Activated T-helper 17 cell treated with anti-CD3 and anti-CD28 coated beads, Interleukin-2, amount 50 U/mL, for 72 hours (primary cell): Measurements from ENCODE around the gene ZNF366. TPM values are rescaled to one million over a fixed set of nuclear protein-coding genes. Genes with fewer than 3 reads are reported as not detected.

Experiments
- ATAC-seq: fragments of 150-1000 bp; cut with Tn5 transposase; replicated peaks from 2 replicates; pipeline ENCODE4 v1.10.0; 2021; ENCODE audit warnings: mild to moderate bottlenecking, moderate library complexity
- H3K27ac Mint-ChIP-seq: one replicate; pipeline ENCODE4 v1.8.0; 2022; ENCODE audit warnings: mixed read lengths
- H3K27me3 Mint-ChIP-seq: one replicate; pipeline ENCODE4 v1.8.0; 2022; ENCODE audit warnings: mixed read lengths
- H3K36me3 Mint-ChIP-seq: one replicate; pipeline ENCODE4 v1.8.0; 2022; ENCODE audit warnings: low read depth, mild to moderate bottlenecking, mixed read lengths
- H3K4me1 Mint-ChIP-seq: one replicate; pipeline ENCODE4 v1.8.0; 2022; ENCODE audit warnings: mixed read lengths
- H3K4me3 Mint-ChIP-seq: one replicate; pipeline ENCODE4 v1.8.0; 2022; ENCODE audit warnings: mild to moderate bottlenecking, mixed read lengths
- H3K9me3 Mint-ChIP-seq: one replicate; pipeline ENCODE4 v1.8.0; 2022; ENCODE audit warnings: mixed read lengths
- total RNA-seq, 2 donors: library from RNA; stranded (reverse); gene quantifications; one replicate each; pipeline ENCODE4 v1.2.3, GENCODE V29; 2022

Gene ZNF366
- total RNA-seq, 2 donors from 2014 or later = not detected

- H3K9me3 Mint-ChIP-seq = peaks cover 4% of the 10 kb centered on the region
- no peak overlapping the region for H3K4me3 Mint-ChIP-seq
- H3K27ac Mint-ChIP-seq = no peak overlapping the region
- H3K27me3 Mint-ChIP-seq = peaks cover 15% of the 10 kb centered on the region
- H3K36me3 Mint-ChIP-seq = no peaks in the 10 kb centered on the region
- ATAC-seq = no peak
- no peaks in the 10 kb centered on the region for H3K4me1 Mint-ChIP-seq
These were observed 30.0 kb upstream of the ZNF366 start for GRCh38 chr5:72537166-72537565.

GRCh38 chr5:72531496-72532190 is 24.4 kb upstream of the ZNF366 start:
- no peak overlapping the region for H3K4me3 Mint-ChIP-seq
- ATAC-seq = no peak
- H3K36me3 Mint-ChIP-seq = no peaks in the 10 kb centered on the region
- peaks cover 4% of the 10 kb centered on the region for H3K9me3 Mint-ChIP-seq
- no peaks in the 10 kb centered on the region for H3K4me1 Mint-ChIP-seq
- H3K27me3 Mint-ChIP-seq = peaks cover 33% of the 10 kb centered on the region
- H3K27ac Mint-ChIP-seq = no peak overlapping the region

GRCh38 chr5:72530196-72530595 is 23.0 kb upstream of the ZNF366 start:
- H3K4me3 Mint-ChIP-seq = no peak overlapping the region
- ATAC-seq = no peak

GRCh38 chr5:72529383-72529782 is 22.2 kb upstream of the ZNF366 start:
- ATAC-seq = no peak
- H3K36me3 Mint-ChIP-seq = no peaks in the 10 kb centered on the region
- H3K4me1 Mint-ChIP-seq = no peaks in the 10 kb centered on the region
- peaks cover 29% of the 10 kb centered on the region for H3K27me3 Mint-ChIP-seq
- no peak overlapping the region for H3K27ac Mint-ChIP-seq
- peaks cover 4% of the 10 kb centered on the region for H3K9me3 Mint-ChIP-seq
- H3K4me3 Mint-ChIP-seq = no peak overlapping the region

More at GRCh38 chr5:72530196-72530595, 23.0 kb upstream of the ZNF366 start:
- no peaks in the 10 kb centered on the region for H3K36me3 Mint-ChIP-seq
- H3K27me3 Mint-ChIP-seq = peaks cover 29% of the 10 kb centered on the region
- H3K27ac Mint-ChIP-seq = no peak overlapping the region
- no peaks in the 10 kb centered on the region for H3K4me1 Mint-ChIP-seq
- peaks cover 4% of the 10 kb centered on the region for H3K9me3 Mint-ChIP-seq

GRCh38 chr5:72525816-72526215 is 18.6 kb upstream of the ZNF366 start:
- Mint-ChIP-seq H3K4me1 (no peaks in the 10 kb centered on the region), H3K27ac (no peak overlapping the region), H3K4me3 (no peak overlapping the region), H3K36me3 (no peaks in the 10 kb centered on the region), H3K9me3 (no peaks in the 10 kb centered on the region), H3K27me3 (peaks cover 11% of the 10 kb centered on the region)
- no peak for ATAC-seq

- ATAC-seq = no peak
- H3K27me3 Mint-ChIP-seq = no peaks in the 10 kb centered on the region
- H3K36me3 Mint-ChIP-seq = no peaks in the 10 kb centered on the region
- H3K4me1 Mint-ChIP-seq = no peaks in the 10 kb centered on the region
- no peak overlapping the region for H3K27ac Mint-ChIP-seq
- H3K4me3 Mint-ChIP-seq = no peak overlapping the region
- H3K9me3 Mint-ChIP-seq = no peaks in the 10 kb centered on the region
These were observed 16.9 kb upstream of the ZNF366 start for GRCh38 chr5:72523960-72524582.

GRCh38 chr5:72522607-72523006 is 15.4 kb upstream of the ZNF366 start:
- no peaks in the 10 kb centered on the region for H3K9me3 Mint-ChIP-seq
- no peak for ATAC-seq

GRCh38 chr5:72519111-72519510 is 11.9 kb upstream of the ZNF366 start:
- H3K4me3 Mint-ChIP-seq = no peak overlapping the region
- no peaks in the 10 kb centered on the region for H3K36me3 Mint-ChIP-seq
- H3K27me3 Mint-ChIP-seq = peaks cover 4% of the 10 kb centered on the region
- H3K27ac Mint-ChIP-seq = no peak overlapping the region
- ATAC-seq = no peak
- H3K4me1 Mint-ChIP-seq = no peaks in the 10 kb centered on the region
- H3K9me3 Mint-ChIP-seq = no peaks in the 10 kb centered on the region

More at GRCh38 chr5:72522607-72523006, 15.4 kb upstream of the ZNF366 start:
- no peak overlapping the region for H3K4me3 Mint-ChIP-seq
- H3K36me3 Mint-ChIP-seq = no peaks in the 10 kb centered on the region
- no peak overlapping the region for H3K27ac Mint-ChIP-seq
- no peaks in the 10 kb centered on the region for H3K4me1 Mint-ChIP-seq
- H3K27me3 Mint-ChIP-seq = no peaks in the 10 kb centered on the region

- no peak overlapping the region for H3K27ac Mint-ChIP-seq
- peaks cover 4% of the 10 kb centered on the region for H3K27me3 Mint-ChIP-seq
- no peaks in the 10 kb centered on the region for H3K36me3 Mint-ChIP-seq
- no peaks in the 10 kb centered on the region for H3K9me3 Mint-ChIP-seq
- no peak for ATAC-seq
- no peaks in the 10 kb centered on the region for H3K4me1 Mint-ChIP-seq
- H3K4me3 Mint-ChIP-seq = no peak overlapping the region
These were observed 10.9 kb upstream of the ZNF366 start for GRCh38 chr5:72518001-72518683.

GRCh38 chr5:72516916-72517315 is 9.7 kb upstream of the ZNF366 start:
- Mint-ChIP-seq H3K27ac (no peak overlapping the region), H3K36me3 (no peaks in the 10 kb centered on the region), H3K4me3 (no peak overlapping the region), H3K4me1 (no peaks in the 10 kb centered on the region), H3K27me3 (peaks cover 7% of the 10 kb centered on the region), H3K9me3 (no peaks in the 10 kb centered on the region)
- no peak for ATAC-seq

- Mint-ChIP-seq H3K9me3 (no peaks in the 10 kb centered on the region), H3K4me1 (no peaks in the 10 kb centered on the region), H3K27ac (no peak overlapping the region), H3K27me3 (peaks cover 10% of the 10 kb centered on the region), H3K36me3 (no peaks in the 10 kb centered on the region), H3K4me3 (no peak overlapping the region)
- ATAC-seq = no peak
These were observed 8.0 kb upstream of the ZNF366 start for GRCh38 chr5:72515211-72515610.

- no peak overlapping the region for H3K4me3 Mint-ChIP-seq
- no peak overlapping the region for H3K27ac Mint-ChIP-seq
These were observed 5.3 kb upstream of the ZNF366 start for GRCh38 chr5:72512593-72512860.

GRCh38 chr5:72511774-72512592 is 4.8 kb upstream of the ZNF366 start:
- no peak for ATAC-seq
- Mint-ChIP-seq H3K27me3 (peaks cover 14% of the 10 kb centered on the region), H3K27ac (no peak overlapping the region)

More at GRCh38 chr5:72512593-72512860, 5.3 kb upstream of the ZNF366 start:
- no peak for ATAC-seq
- Mint-ChIP-seq H3K4me1 (no peaks in the 10 kb centered on the region), H3K9me3 (no peaks in the 10 kb centered on the region), H3K27me3 (peaks cover 10% of the 10 kb centered on the region), H3K36me3 (no peaks in the 10 kb centered on the region)

GRCh38 chr5:72511366-72511765 is 4.2 kb upstream of the ZNF366 start:
- Mint-ChIP-seq H3K36me3 (no peaks in the 10 kb centered on the region), H3K27me3 (peaks cover 18% of the 10 kb centered on the region), H3K9me3 (no peaks in the 10 kb centered on the region), H3K4me3 (no peak overlapping the region), H3K4me1 (no peaks in the 10 kb centered on the region), H3K27ac (no peak overlapping the region)
- ATAC-seq = no peak

More at GRCh38 chr5:72511774-72512592, 4.8 kb upstream of the ZNF366 start:
- Mint-ChIP-seq H3K4me1 (no peaks in the 10 kb centered on the region), H3K36me3 (no peaks in the 10 kb centered on the region), H3K4me3 (no peak overlapping the region), H3K9me3 (no peaks in the 10 kb centered on the region)
